ENCODE measurements around the gene MTSS2. TPM values are rescaled to one million over a fixed set of nuclear protein-coding genes. Genes with fewer than 3 reads are reported as not detected.

MTSS2 gene
- total and polyA plus RNA-seq, 2 donors from 2014 or later: 19.2 to 33.0 TPM

- Histone ChIP-seq H3K9ac (ENCODE audit: low read length in 3 of 3) (no peak overlapping the region), H3K27ac (ENCODE audit: low read depth in 2 of 2, low read length in 2 of 2) (no peak overlapping the region), H3K27me3 (ENCODE audit: control insufficient read depth, insufficient read depth, low read length) (no peaks in the 10 kb centered on the region), H3K4me3 (ENCODE audit: low read length in 3 of 3) (no peak overlapping the region), H3K4me1 (ENCODE audit: control insufficient read depth in 2 of 3, insufficient read depth in 2 of 3, low read depth in 1 of 3, low read length in 3 of 3) (no peaks in the 10 kb centered on the region), H3K36me3 (ENCODE audit: control insufficient read depth in 2 of 3, insufficient read depth in 3 of 3, low read length in 3 of 3) (no peaks in the 10 kb centered on the region), H3K9me3 (ENCODE audit: control insufficient read depth in 2 of 3, insufficient read depth in 1 of 3, low read length in 3 of 3) (no peaks in the 10 kb centered on the region)
- no peak for DNase-seq
- intact Hi-C loops (cut with DNase I): no loop called here
- TF ChIP-seq, protein P1, sequence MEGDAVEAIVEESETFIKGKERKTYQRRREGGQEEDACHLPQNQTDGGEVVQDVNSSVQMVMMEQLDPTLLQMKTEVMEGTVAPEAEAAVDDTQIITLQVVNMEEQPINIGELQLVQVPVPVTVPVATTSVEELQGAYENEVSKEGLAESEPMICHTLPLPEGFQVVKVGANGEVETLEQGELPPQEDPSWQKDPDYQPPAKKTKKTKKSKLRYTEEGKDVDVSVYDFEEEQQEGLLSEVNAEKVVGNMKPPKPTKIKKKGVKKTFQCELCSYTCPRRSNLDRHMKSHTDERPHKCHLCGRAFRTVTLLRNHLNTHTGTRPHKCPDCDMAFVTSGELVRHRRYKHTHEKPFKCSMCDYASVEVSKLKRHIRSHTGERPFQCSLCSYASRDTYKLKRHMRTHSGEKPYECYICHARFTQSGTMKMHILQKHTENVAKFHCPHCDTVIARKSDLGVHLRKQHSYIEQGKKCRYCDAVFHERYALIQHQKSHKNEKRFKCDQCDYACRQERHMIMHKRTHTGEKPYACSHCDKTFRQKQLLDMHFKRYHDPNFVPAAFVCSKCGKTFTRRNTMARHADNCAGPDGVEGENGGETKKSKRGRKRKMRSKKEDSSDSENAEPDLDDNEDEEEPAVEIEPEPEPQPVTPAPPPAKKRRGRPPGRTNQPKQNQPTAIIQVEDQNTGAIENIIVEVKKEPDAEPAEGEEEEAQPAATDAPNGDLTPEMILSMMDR (IDR thresholded peaks at IDR 0.05; ENCODE audit: borderline replicate concordance, extremely low read depth, insufficient read depth): no peak
- no peak for FAIRE-seq
Observed at GRCh38 chr16:70642633-70643032, 43.2 kb downstream of the MTSS2 start.

DNA sequence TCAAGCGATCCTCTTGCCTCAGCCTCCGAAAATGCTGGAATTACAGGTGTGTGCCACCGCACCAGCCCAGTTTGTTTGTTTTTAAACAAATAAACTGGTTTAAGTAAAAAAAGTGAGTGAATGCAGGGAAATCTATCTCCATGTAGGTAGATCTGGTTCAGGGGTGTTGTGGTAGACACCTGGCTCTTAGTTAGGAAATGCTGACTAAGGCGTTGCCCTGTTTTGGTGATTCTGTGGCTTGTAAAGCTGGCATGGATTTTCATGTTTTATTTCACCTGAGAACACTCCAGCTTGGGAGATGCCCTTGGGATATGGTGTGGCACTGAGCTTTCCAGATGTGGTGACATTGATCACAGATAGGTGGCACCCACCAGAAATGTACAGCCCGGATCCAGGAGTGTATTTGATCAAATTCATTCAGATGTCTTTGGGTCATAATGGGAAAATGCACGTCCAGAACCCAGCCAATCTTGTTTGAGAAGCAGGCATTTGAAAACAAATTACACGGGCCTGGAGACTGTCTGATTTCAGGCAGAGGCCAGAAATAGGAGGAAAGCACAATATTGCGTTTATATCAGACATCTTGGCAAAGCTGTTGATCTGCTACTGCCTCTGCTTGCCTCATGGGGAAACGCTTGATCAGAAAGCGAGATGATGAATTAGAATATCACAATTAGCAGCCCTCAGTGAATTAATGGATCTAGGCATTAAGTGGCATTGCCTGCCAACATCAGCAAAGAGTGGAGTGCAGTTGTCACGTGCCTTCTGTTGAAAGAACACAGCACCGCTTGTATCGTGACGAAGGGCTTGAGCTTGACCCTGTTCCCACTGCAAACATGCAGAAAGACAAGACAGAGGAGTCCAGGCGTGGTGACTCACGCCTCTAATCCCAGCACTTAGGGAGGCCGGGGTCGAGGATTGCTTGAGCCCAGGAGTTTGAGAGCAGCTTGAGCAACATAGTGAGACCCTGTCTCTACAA is 46.8 kb downstream of the MTSS2 start:
- no peak for FAIRE-seq
- TF ChIP-seq, protein P1 (IDR thresholded peaks at IDR 0.05; ENCODE audit: borderline replicate concordance, extremely low read depth, insufficient read depth): no peak
- H3K4me1 ChIP-seq (ENCODE audit: control insufficient read depth in 2 of 3, insufficient read depth in 2 of 3, low read depth in 1 of 3, low read length in 3 of 3): no peaks in the 10 kb centered on the region
- no peak overlapping the region for H3K27ac ChIP-seq (ENCODE audit: low read depth in 2 of 2, low read length in 2 of 2)
- no peaks in the 10 kb centered on the region for H3K9me3 ChIP-seq (ENCODE audit: control insufficient read depth in 2 of 3, insufficient read depth in 1 of 3, low read length in 3 of 3)
- no peaks in the 10 kb centered on the region for H3K27me3 ChIP-seq (ENCODE audit: control insufficient read depth, insufficient read depth, low read length)
- H3K9ac ChIP-seq (ENCODE audit: low read length in 3 of 3): no peak overlapping the region
- no peaks in the 10 kb centered on the region for H3K36me3 ChIP-seq (ENCODE audit: control insufficient read depth in 2 of 3, insufficient read depth in 3 of 3, low read length in 3 of 3)
- intact Hi-C loops (cut with DNase I): no loop called here
- H3K4me3 ChIP-seq (ENCODE audit: low read length in 3 of 3): no peak overlapping the region
- DNase-seq: no peak

Other genes with a start within 250 kb of the MTSS2 start
- 28.6 TPM for gene ST3GAL2, start 247.0 kb downstream of the MTSS2 start, total RNA-seq
- 10.6 TPM for gene ST3GAL2, start 247.0 kb downstream of the MTSS2 start, polyA plus RNA-seq (ENCODE audit: insufficient read depth, low read depth, low replicate concordance)
- 32.5 TPM for gene FCSK, start 231.5 kb downstream of the MTSS2 start, total RNA-seq
- gene FCSK, start 231.5 kb downstream of the MTSS2 start, polyA plus RNA-seq (ENCODE audit: insufficient read depth, low read depth, low replicate concordance): 18.7 TPM
- 69.7 TPM for gene COG4, start 162.5 kb downstream of the MTSS2 start, total RNA-seq
- gene COG4, start 162.5 kb downstream of the MTSS2 start, polyA plus RNA-seq (ENCODE audit: insufficient read depth, low read depth, low replicate concordance): 42.9 TPM
- gene SF3B3, start 162.2 kb downstream of the MTSS2 start, total RNA-seq: 246 TPM
- gene SF3B3, start 162.2 kb downstream of the MTSS2 start, polyA plus RNA-seq (ENCODE audit: insufficient read depth, low read depth, low replicate concordance): 92.9 TPM
- 7.4 TPM for gene IL34, start 39.5 kb downstream of the MTSS2 start, total RNA-seq
- gene IL34, start 39.5 kb downstream of the MTSS2 start, polyA plus RNA-seq (ENCODE audit: insufficient read depth, low read depth, low replicate concordance): 5.9 TPM
- gene VAC14, start 115.1 kb upstream of the MTSS2 start, total RNA-seq: 36.8 TPM
- gene VAC14, start 115.1 kb upstream of the MTSS2 start, polyA plus RNA-seq (ENCODE audit: insufficient read depth, low read depth, low replicate concordance): 41.9 TPM

All from kidney (tissue), 14 donors.